ENCODE results near the gene TXNL4A.

The TXNL4A gene

GRCh38 chr18:79983793-79984192, 4.6 kb downstream of the TXNL4A start:
- DNase-seq (ENCODE audit: extremely low spot score) = no peak
- ChIA-PET POLR2A (no interaction called here), CTCF (interaction anchor here (0.8 to 2.4 kb wide), 6 partner anchors 10 to 45 kb away, joined by 3 to 11 read pairs (median 5); partner anchors contain the start of gene HSBP1L1)
- no peak for TF ChIP-seq CTCF (IDR thresholded peaks at IDR 0.05; ENCODE audit: control extremely low read depth, extremely low read depth, low read depth, missing control alignments)

GRCh38 chr18:79983253-79983652, 5.1 kb downstream of the TXNL4A start:
- CTCF ChIA-PET = interaction anchor here (0.8 to 2.4 kb wide), 5 partner anchors 9 to 35 kb away, joined by 3 to 11 read pairs (median 3); partner anchors contain the start of gene HSBP1L1
- POLR2A ChIA-PET = interaction anchor here (0.6 kb wide), 1 partner anchor 148 kb away, joined by 3 read pairs; no protein-coding TSS in a partner anchor
- DNase-seq (ENCODE audit: extremely low spot score) = no peak
- no peak for TF ChIP-seq CTCF (IDR thresholded peaks at IDR 0.05; ENCODE audit: control extremely low read depth, extremely low read depth, low read depth, missing control alignments)

GRCh38 chr18:79982736-79983135, 5.6 kb downstream of the TXNL4A start:
- TF ChIP-seq CTCF (IDR thresholded peaks at IDR 0.05; ENCODE audit: control extremely low read depth, extremely low read depth, low read depth, missing control alignments) = no peak
- ChIA-PET POLR2A (interaction anchor here (0.6 kb wide), 1 partner anchor 148 kb away, joined by 3 read pairs; no protein-coding TSS in a partner anchor), CTCF (interaction anchor here (0.9 to 2.4 kb wide), 3 partner anchors 10 to 19 kb away, joined by 3 to 11 read pairs (median 3); partner anchors contain the start of gene HSBP1L1)
- no peak for DNase-seq (ENCODE audit: extremely low spot score)

- no peak for TF ChIP-seq CTCF (IDR thresholded peaks at IDR 0.05; ENCODE audit: control extremely low read depth, extremely low read depth, low read depth, missing control alignments)
- POLR2A ChIA-PET = no interaction called here
- CTCF ChIA-PET = interaction anchor here (1.0 kb wide), 1 partner anchor 24 kb away, joined by 3 read pairs; no protein-coding TSS in a partner anchor
- no peak for DNase-seq (ENCODE audit: extremely low spot score)
Observed at GRCh38 chr18:79980585-79980984, 7.8 kb downstream of the TXNL4A start.

GRCh38 chr18:79979843-79980242, 8.5 kb downstream of the TXNL4A start:
- ChIA-PET CTCF (no interaction called here), POLR2A (no interaction called here)
- no peak for TF ChIP-seq CTCF (IDR thresholded peaks at IDR 0.05; ENCODE audit: control extremely low read depth, extremely low read depth, low read depth, missing control alignments)
- no peak for DNase-seq (ENCODE audit: extremely low spot score)

GRCh38 chr18:79975985-79976680, 12.2 kb downstream of the TXNL4A start:
- DNase-seq (ENCODE audit: extremely low spot score) = no peak
- no peak for TF ChIP-seq CTCF (IDR thresholded peaks at IDR 0.05; ENCODE audit: control extremely low read depth, extremely low read depth, low read depth, missing control alignments)
- CTCF ChIA-PET = interaction anchor here (1.5 kb wide), 1 partner anchor 10 kb away, joined by 5 read pairs; no protein-coding TSS in a partner anchor
- POLR2A ChIA-PET = no interaction called here
